H1 (cell line): Measurements from ENCODE around the gene SETD1B. TPM values are rescaled to one million over a fixed set of nuclear protein-coding genes. Genes with fewer than 3 reads are reported as not detected.

Experiments
- CTCF ChIA-PET: fragments of 300-600 bp; sonication (Branson Sonifier 250); formaldehyde crosslinking; loops from one replicate; lab custom pipeline; 2021; ENCODE audit not compliant: partially characterized antibody; lab: Charles Lee
- POLR2A ChIA-PET: fragments of 300-600 bp; sonication (Branson Sonifier 250); formaldehyde crosslinking; loops from one replicate; lab custom pipeline; 2021; ENCODE audit warnings: inconsistent platforms; ENCODE audit not compliant: partially characterized antibody; lab: Charles Lee
- DNase-seq, 2 experiments: peaks; one replicate each; pipeline versions ENCODE4 v3.0.0 to v3.0.0-alpha.2; 2010 to 2022; ENCODE audit warnings: low spot score in 2 of 2, low read depth in 1 of 2, mixed read lengths in 1 of 2
- FAIRE-seq: peaks from 2 replicates; lab custom pipeline; 2011; peaks lifted over from hg19 to GRCh38; lab: Jason Lieb, UNC
- H2AFZ ChIP-seq: 2 replicates; pipeline ENCODE4 v1.8.1; 2012; ENCODE audit warnings: low read length, inconsistent platforms
- H2AK5ac ChIP-seq: 2 replicates; pipeline ENCODE4 v1.6.1; 2013; ENCODE audit warnings: low read depth, low read length
- H2BK120ac ChIP-seq: replicated peaks from 2 replicates; pipeline ENCODE3; 2013; ENCODE audit warnings: low read depth, low read length, inconsistent platforms
- H2BK12ac ChIP-seq: 2 replicates; pipeline ENCODE4 v1.6.1; 2013; ENCODE audit warnings: low read depth, low read length
- H2BK15ac ChIP-seq: 2 replicates; pipeline ENCODE4 v1.6.1; 2013; ENCODE audit warnings: low read length
- H2BK20ac ChIP-seq: 2 replicates; pipeline ENCODE4 v1.6.1; 2013; ENCODE audit warnings: low read length
- H2BK5ac ChIP-seq: 2 replicates; pipeline ENCODE4 v1.6.1; 2013; ENCODE audit warnings: low read depth, low read length
- H3K14ac ChIP-seq: 2 replicates; pipeline ENCODE4 v1.6.1; 2013; ENCODE audit warnings: inconsistent platforms; ENCODE audit not compliant: insufficient read length
- H3K18ac ChIP-seq: 2 replicates; pipeline ENCODE4 v1.6.1; 2013; ENCODE audit warnings: low read length; ENCODE audit errors: extremely low read depth
- H3K23ac ChIP-seq: 2 replicates; pipeline ENCODE4 v1.6.1; 2013; ENCODE audit warnings: inconsistent platforms; ENCODE audit not compliant: insufficient read length
- H3K23me2 ChIP-seq: 2 replicates; pipeline ENCODE4 v1.6.1; 2013; ENCODE audit warnings: low read depth, low read length
- H3K27ac ChIP-seq: 2 replicates; pipeline ENCODE4 v1.6.1; 2011; ENCODE audit warnings: low read depth, low read length, inconsistent platforms
- H3K27me3 ChIP-seq, 4 experiments: replicated peaks in 1 of 4; 1 replicate in 1 of 4; 2 replicates in 3 of 4; pipeline versions ENCODE4 v1.6.1 to v1.8.1; 2011 to 2013; ENCODE audit warnings: low read length in 3 of 4, mild to moderate bottlenecking in 3 of 4, inconsistent platforms in 2 of 4, mixed read lengths in 2 of 4, moderate library complexity in 1 of 4; ENCODE audit not compliant: control insufficient read depth in 3 of 4, insufficient read depth in 3 of 4; ENCODE audit errors: extremely low read depth in 1 of 4
- H3K36me3 ChIP-seq, 4 experiments: 2 replicates each; pipeline versions ENCODE4 v1.6.1 to v1.8.1; 2011 to 2013; ENCODE audit warnings: mild to moderate bottlenecking in 4 of 4, low read length in 3 of 4, moderate library complexity in 2 of 4, control low read depth in 1 of 4, inconsistent platforms in 1 of 4; ENCODE audit not compliant: insufficient read depth in 4 of 4, control insufficient read depth in 2 of 4
- H3K4ac ChIP-seq: replicated peaks from 2 replicates; pipeline ENCODE3; 2013; ENCODE audit warnings: low read length, low read depth, mixed read lengths, inconsistent platforms; ENCODE audit not compliant: insufficient read length
- H3K4me1 ChIP-seq, 4 experiments: replicated peaks in 1 of 4; 1 replicate in 1 of 4; 2 replicates in 3 of 4; pipeline versions ENCODE4 v1.6.1 to v1.8.1; 2011 to 2013; ENCODE audit warnings: low read length in 3 of 4, inconsistent platforms in 2 of 4, mixed read lengths in 1 of 4; ENCODE audit not compliant: insufficient read depth in 4 of 4, control insufficient read depth in 3 of 4
- H3K4me2 ChIP-seq, 2 experiments: 2 replicates each; pipeline versions ENCODE4 v1.6.1 to v1.8.1; 2011 to 2013; ENCODE audit warnings: low read depth in 2 of 2, low read length in 2 of 2, control low read depth in 1 of 2, inconsistent platforms in 1 of 2, mild to moderate bottlenecking in 1 of 2; ENCODE audit not compliant: insufficient read depth in 1 of 2
- H3K4me3 ChIP-seq, 4 experiments: fragments of 200-600, 300-600 bp in 1 of 4; sonication (generic), shearing (Covaris generic), sonication (Bioruptor Twin) in 1 of 4; 2 replicates each; pipeline versions ENCODE4 v1.5.1 to v1.8.1; 2011 to 2016; ENCODE audit warnings: low read length in 4 of 4, low read depth in 3 of 4, control low read depth in 2 of 4, inconsistent platforms in 2 of 4, mild to moderate bottlenecking in 2 of 4, mixed read lengths in 1 of 4, moderate library complexity in 1 of 4; ENCODE audit not compliant: insufficient read depth in 2 of 4; ENCODE audit errors: extremely low read depth in 1 of 4
- H3K56ac ChIP-seq: replicated peaks from 2 replicates; pipeline ENCODE3; 2013; ENCODE audit warnings: low read depth, mild to moderate bottlenecking, mixed read lengths, low read length, inconsistent platforms; ENCODE audit not compliant: insufficient read length
- H3K79me1 ChIP-seq: 2 replicates; pipeline ENCODE4 v1.6.1; 2013; ENCODE audit warnings: low read depth, low read length, control low read depth
- H3K79me2 ChIP-seq, 2 experiments: 2 replicates each; pipeline versions ENCODE4 v1.6.1 to v1.8.1; 2012 to 2013; ENCODE audit warnings: low read length in 2 of 2, mild to moderate bottlenecking in 2 of 2, inconsistent platforms in 1 of 2; ENCODE audit not compliant: insufficient read depth in 2 of 2, control insufficient read depth in 1 of 2
- H3K9ac ChIP-seq, 4 experiments: replicated peaks in 1 of 4; 1 replicate in 1 of 4; 2 replicates in 3 of 4; pipeline versions ENCODE4 v1.6.1 to v1.8.1; 2011 to 2013; ENCODE audit warnings: low read depth in 3 of 4, low read length in 3 of 4, control low read depth in 2 of 4, mild to moderate bottlenecking in 2 of 4, moderate library complexity in 2 of 4, inconsistent platforms in 1 of 4; ENCODE audit errors: extremely low read depth in 1 of 4
- H3K9me3 ChIP-seq, 2 experiments: 2 replicates each; pipeline versions ENCODE4 v1.6.1 to v1.8.1; 2012 to 2013; ENCODE audit warnings: mild to moderate bottlenecking in 2 of 2, moderate library complexity in 2 of 2, control low read depth in 1 of 2, inconsistent platforms in 1 of 2, low read depth in 1 of 2, low read length in 1 of 2, mixed read lengths in 1 of 2; ENCODE audit not compliant: insufficient read depth in 2 of 2
- H4K20me1 ChIP-seq, 2 experiments: replicated peaks in 1 of 2; 2 replicates each; pipeline versions ENCODE3 to v1.8.1; 2011 to 2013; ENCODE audit warnings: inconsistent platforms in 2 of 2, low read length in 2 of 2, mild to moderate bottlenecking in 1 of 2; ENCODE audit not compliant: insufficient read depth in 2 of 2, control insufficient read depth in 1 of 2
- H4K5ac ChIP-seq: 2 replicates; pipeline ENCODE4 v1.6.1; 2013; ENCODE audit warnings: low read length, low read depth, mixed read lengths, inconsistent platforms; ENCODE audit not compliant: insufficient read length
- H4K8ac ChIP-seq: 2 replicates; pipeline ENCODE4 v1.8.0; 2013; ENCODE audit warnings: mild to moderate bottlenecking, moderate library complexity, low read length, inconsistent platforms; ENCODE audit not compliant: insufficient read depth; ENCODE audit errors: extremely low read depth
- H4K91ac ChIP-seq: replicated peaks from 2 replicates; pipeline ENCODE3; 2013; ENCODE audit warnings: low read length, mixed read lengths, inconsistent platforms; ENCODE audit not compliant: insufficient read length
- CBX5 ChIP-seq: fragments of 300-800, 300-1000 bp; sonication (generic); IDR thresholded peaks from 2 replicates; pipeline ENCODE4 v1.7.1; 2016; ENCODE audit warnings: antibody characterized with exemption, low read length, low read depth
- CHD1 ChIP-seq: IDR thresholded peaks from 2 replicates; pipeline ENCODE4 v1.6.1; 2012; ENCODE audit warnings: low read depth, low read length, improper control_type of control experiment
- E2F6 ChIP-seq: IDR thresholded peaks from 2 replicates; pipeline ENCODE4 v1.6.1; 2012; ENCODE audit warnings: inconsistent platforms
- KDM1A ChIP-seq: fragments of 200-600, 300-600 bp; sonication (generic); IDR thresholded peaks from 2 replicates; pipeline ENCODE4 v1.7.1; 2016; ENCODE audit warnings: mild to moderate bottlenecking, low read length, borderline replicate concordance
- NRF1 ChIP-seq: IDR thresholded peaks from 2 replicates; pipeline ENCODE4 v1.6.1; 2011; ENCODE audit warnings: mild to moderate bottlenecking, low read depth, low read length, improper control_type of control experiment
- POU5F1 ChIP-seq: IDR thresholded peaks from 2 replicates; pipeline ENCODE4 v1.6.1; 2011; ENCODE audit warnings: low read depth, mild to moderate bottlenecking, low read length, moderate library complexity
- RAD21 ChIP-seq, 2 experiments: IDR thresholded peaks in 1 of 2; conservative IDR thresholded peaks in 1 of 2; 2 replicates each; pipeline ENCODE4 v1.6.1; 2011; ENCODE audit warnings: low read depth in 2 of 2, low read length in 2 of 2, improper control_type of control experiment in 1 of 2, inconsistent platforms in 1 of 2, mild to moderate bottlenecking in 1 of 2, moderate library complexity in 1 of 2
- SIRT6 ChIP-seq: IDR thresholded peaks from one replicate; pipeline ENCODE4 v1.7.1; 2012; ENCODE audit warnings: low read length, inconsistent platforms
- SRF ChIP-seq: IDR thresholded peaks from 2 replicates; pipeline ENCODE4 v1.6.1; 2011; ENCODE audit warnings: mild to moderate bottlenecking, low read depth, low read length, moderate library complexity
- TAF7 ChIP-seq: optimal IDR thresholded peaks from 2 replicates; pipeline ENCODE3; 2011; ENCODE audit warnings: low read depth, mild to moderate bottlenecking, inconsistent platforms, low read length, moderate library complexity, borderline replicate concordance
- TEAD4 ChIP-seq: IDR thresholded peaks from 2 replicates; pipeline ENCODE4 v1.6.1; 2012; ENCODE audit warnings: low read depth, low read length, inconsistent platforms, mixed read lengths
- YY1 ChIP-seq: IDR thresholded peaks from 2 replicates; pipeline ENCODE4 v1.6.1; 2011; ENCODE audit warnings: low read depth, mild to moderate bottlenecking, low read length
- WGBS, 2 experiments: shearing (Covaris generic) in 1 of 2; methylation state at CpG; one replicate each; pipeline versions ENCODE4 v1.1.6 to v1.1.7; 2013 to 2015; ENCODE audit warnings: low lambda C conversion rate in 2 of 2, mixed read lengths in 2 of 2, inconsistent platforms in 1 of 2, low coverage in 1 of 2, missing lambda C conversion rate in 1 of 2; ENCODE audit not compliant: insufficient replicate concordance in 2 of 2, insufficient coverage in 1 of 2, insufficient read length in 1 of 2; ENCODE audit errors: extremely low coverage in 1 of 2, missing lambda C conversion rate in 1 of 2; 5-methylcytosine and 5-hydroxymethylcytosine counted together
- polyA plus RNA-seq, 7 experiments: library from polyadenylated mRNA; depleted of rRNA in 3 of 7; stranded (reverse) in 5 of 7; unstranded in 2 of 7; fragments of >200 nt in 5 of 7; fragments of 200-250 nt in 2 of 7; gene quantifications; 1 replicate in 5 of 7; 2 replicates in 1 of 7; 4 replicates in 1 of 7; pipeline versions ENCODE4 v1.2.1 to v1.2.3, GENCODE V29; 2011 to 2013; ENCODE audit warnings: missing spikeins in 2 of 7, mixed read lengths in 2 of 7
- total RNA-seq: library from RNA; stranded (reverse); fragmentation: NEBNext Ultra II Directional; extraction: Animal tissue kit (Norgen Biotek cat#: 25700); gene quantifications from 2 replicates; pipeline ENCODE4 v1.2.1, GENCODE V29; 2021

SETD1B gene
- total and polyA plus RNA-seq, 2 of the 8 experiments (the other 6 are each of a cell fraction or from before 2014, with no cell fraction given): 1.3 to 17.7 TPM

DNA sequence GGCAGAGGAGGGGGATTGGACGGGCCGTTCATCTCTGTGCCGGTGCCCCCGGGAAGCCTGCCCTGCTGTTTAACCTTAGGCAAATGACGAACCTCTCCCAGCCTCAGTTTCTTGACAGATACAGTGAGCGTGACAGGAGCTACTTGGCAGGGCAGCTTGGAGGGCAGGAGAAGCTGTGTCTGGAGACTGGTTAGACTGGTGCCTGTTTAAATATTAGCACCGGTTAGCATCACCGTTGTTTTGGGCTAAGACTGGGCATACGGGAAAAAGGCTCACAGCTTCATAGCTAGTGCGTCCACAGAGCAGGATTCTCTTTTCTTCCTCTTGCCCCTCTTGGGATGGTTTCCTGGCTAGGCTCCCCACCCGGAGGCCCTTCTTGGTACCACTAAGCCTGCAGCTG lies 49.0 kb upstream of the SETD1B start:
- TF ChIP-seq KDM1A (no peak), NRF1 (no peak), E2F6 (no peak), RAD21 (IDR thresholded peaks at IDR 0.05 in 1 of 2, conservative IDR thresholded peaks at IDR 0.05 in 1 of 2; ENCODE audit: low read depth in 2 of 2, low read length in 2 of 2) (no peak), YY1 (no peak), POU5F1 (no peak), TEAD4 (no peak), CBX5 (no peak), CHD1 (no peak), SIRT6 (no peak), SRF (no peak), TAF7 (no peak)
- Histone ChIP-seq H4K20me1 (peaks cover 0 to 10% of the 10 kb centered on the region in 2 experiments), H3K9me3 (no peaks in the 10 kb centered on the region), H2BK20ac (no peak overlapping the region), H3K23me2 (peaks cover 10% of the 10 kb centered on the region; the same call in 1 of the 2 replicates), H2BK120ac (no peak overlapping the region), H4K91ac (no peak overlapping the region), H3K4me3 (no peak overlapping the region), H3K79me1 (no peaks in the 10 kb centered on the region), H3K56ac (no peak overlapping the region), H3K36me3 (peaks cover 0 to 26% (median 6%) of the 10 kb centered on the region in 4 experiments; a peak in 4 of 8 replicates), H2BK15ac (no peak overlapping the region), H2BK5ac (no peak overlapping the region), H3K27me3 (no peaks in the 10 kb centered on the region), H3K23ac (no peak overlapping the region), H3K79me2 (no peaks in the 10 kb centered on the region), H2BK12ac (no peak overlapping the region), H3K18ac (no peak overlapping the region), H3K14ac (no peak overlapping the region), H3K4me2 (no peak overlapping the region), H3K27ac (no peak overlapping the region), H3K9ac (no peak overlapping the region), H4K5ac (no peak overlapping the region), H3K4me1 (no peaks in the 10 kb centered on the region), H2AK5ac (no peak overlapping the region), H4K8ac (no peak overlapping the region), H2AFZ (no peak overlapping the region), H3K4ac (no peak overlapping the region)
- DNase-seq (no peak), FAIRE-seq (no peak)
- ChIA-PET CTCF (interaction anchor here (1.0 kb wide), 1 partner anchor 312 kb away, joined by 3 read pairs; no protein-coding TSS in a partner anchor), POLR2A (no interaction called here)
- WGBS, 2 experiments: 91% methylated on average over 11 of the region's 11 CpGs; no CpG with 5 or more reads in 1 of the 2 experiments
